Measurements from ENCODE around the gene KDR.

DNA sequence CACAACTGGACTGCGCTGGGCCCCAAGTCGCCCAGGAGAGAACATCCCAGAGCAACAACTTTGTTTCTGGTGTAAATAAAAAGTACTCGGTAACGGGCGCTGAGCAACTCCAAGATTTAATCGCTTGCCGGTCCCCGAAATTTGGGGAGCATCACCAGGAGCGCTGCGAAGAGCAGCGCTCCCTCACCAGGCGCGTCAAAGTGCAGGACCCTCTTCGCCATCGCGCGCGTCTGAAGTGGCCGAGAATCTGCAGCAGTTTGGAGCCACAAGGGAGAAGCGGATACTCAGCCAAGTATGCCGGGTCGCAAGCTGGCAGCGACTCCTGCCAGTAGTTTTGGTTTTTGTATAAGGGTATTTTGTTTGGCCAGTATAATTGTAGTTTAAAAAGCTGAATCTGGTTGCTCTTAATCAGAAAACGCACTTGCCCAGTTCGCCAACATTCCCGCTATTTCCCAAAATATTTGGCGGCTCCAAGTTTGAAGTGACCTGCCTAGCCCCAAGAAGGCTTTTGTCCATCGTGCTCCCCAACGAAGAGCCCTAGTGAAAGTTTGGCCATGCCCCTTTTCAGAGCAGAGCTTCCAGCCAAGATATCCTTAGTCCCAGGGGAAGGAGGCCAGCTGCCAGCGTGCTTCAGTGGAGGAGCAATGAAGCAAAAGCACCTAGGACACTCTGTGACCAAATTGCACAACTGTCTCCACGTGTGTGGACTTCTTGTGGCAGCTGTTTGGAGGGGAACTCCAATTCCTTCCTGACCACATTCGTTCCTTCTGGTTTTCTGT is 557 bp upstream of the KDR start:
- TF ChIP-seq, protein P1, sequence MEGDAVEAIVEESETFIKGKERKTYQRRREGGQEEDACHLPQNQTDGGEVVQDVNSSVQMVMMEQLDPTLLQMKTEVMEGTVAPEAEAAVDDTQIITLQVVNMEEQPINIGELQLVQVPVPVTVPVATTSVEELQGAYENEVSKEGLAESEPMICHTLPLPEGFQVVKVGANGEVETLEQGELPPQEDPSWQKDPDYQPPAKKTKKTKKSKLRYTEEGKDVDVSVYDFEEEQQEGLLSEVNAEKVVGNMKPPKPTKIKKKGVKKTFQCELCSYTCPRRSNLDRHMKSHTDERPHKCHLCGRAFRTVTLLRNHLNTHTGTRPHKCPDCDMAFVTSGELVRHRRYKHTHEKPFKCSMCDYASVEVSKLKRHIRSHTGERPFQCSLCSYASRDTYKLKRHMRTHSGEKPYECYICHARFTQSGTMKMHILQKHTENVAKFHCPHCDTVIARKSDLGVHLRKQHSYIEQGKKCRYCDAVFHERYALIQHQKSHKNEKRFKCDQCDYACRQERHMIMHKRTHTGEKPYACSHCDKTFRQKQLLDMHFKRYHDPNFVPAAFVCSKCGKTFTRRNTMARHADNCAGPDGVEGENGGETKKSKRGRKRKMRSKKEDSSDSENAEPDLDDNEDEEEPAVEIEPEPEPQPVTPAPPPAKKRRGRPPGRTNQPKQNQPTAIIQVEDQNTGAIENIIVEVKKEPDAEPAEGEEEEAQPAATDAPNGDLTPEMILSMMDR (conservative IDR thresholded peaks at IDR 0.05; ENCODE audit: low read length): no peak
- TF ChIP-seq EZH2phosphoT487 (IDR thresholded peaks at IDR 0.05; ENCODE audit: borderline replicate concordance, low read depth, low read length): no peak

Data from OCI-LY7 (cell line).